AG09319 (cell line): ENCODE measurements around the gene GPR83.

Experiments
- DNase-seq: peaks from one replicate; pipeline ENCODE4 v3.0.0-alpha.2; 2010; ENCODE audit warnings: low read depth; ENCODE audit errors: extremely low read depth
- TF ChIP-seq, protein P1 (sequence below): IDR thresholded peaks from 2 replicates; pipeline ENCODE4 v1.5.1; 2011; ENCODE audit warnings: low read depth, mild to moderate bottlenecking, inconsistent platforms, low read length, moderate library complexity

Gene GPR83

DNA sequence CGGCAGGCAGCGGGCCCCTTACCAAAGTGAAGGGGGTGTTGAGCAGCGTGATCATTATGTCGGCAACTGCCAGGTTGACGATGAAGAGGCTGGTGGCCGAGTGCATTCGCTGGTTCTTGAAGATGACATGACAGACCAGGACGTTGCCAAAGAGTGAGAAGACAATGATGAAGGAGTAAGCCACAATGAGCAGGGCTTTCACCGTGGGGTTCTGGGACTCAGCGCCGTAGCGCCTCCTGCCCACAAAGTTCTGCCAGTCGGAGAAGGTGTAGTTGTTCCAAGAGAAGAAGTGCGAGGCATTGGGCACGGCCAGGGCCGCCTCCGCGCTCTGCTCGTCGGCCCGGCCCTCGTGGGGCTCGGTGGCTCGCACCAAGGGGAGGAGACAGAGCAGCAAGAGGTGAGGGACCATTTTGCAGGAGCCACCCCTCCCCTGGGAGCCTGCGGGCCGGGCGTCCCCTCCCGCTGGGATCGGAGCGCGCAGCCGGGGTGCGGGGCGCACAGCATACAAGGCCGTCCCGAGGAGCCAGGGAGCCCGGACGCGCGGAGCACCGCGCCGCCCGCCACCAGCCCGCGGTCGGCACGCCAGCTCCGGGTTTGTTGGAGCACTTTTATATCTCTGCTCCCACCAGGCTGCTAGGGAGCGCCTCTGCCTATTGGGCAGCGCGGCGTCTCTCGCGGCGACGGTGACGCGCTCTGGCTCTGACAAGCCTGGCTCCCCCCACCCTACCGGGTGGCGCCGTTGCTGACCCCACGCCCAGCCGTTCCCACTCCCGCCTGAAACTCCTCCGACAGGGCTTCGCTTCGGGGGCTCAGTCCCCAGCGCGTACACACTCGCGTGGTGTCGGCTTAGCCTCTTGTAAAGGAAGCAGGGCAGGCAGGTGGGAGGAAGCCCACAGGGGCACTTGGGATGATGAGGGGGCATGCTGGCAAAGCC lies at the start of gene GPR83:
Gene GPR83, minus strand, starts transcription at position 581 of the 934 bp plus-strand sequence. Its CDS starts 172 bp downstream, at position 409.
- TF ChIP-seq, protein P1, sequence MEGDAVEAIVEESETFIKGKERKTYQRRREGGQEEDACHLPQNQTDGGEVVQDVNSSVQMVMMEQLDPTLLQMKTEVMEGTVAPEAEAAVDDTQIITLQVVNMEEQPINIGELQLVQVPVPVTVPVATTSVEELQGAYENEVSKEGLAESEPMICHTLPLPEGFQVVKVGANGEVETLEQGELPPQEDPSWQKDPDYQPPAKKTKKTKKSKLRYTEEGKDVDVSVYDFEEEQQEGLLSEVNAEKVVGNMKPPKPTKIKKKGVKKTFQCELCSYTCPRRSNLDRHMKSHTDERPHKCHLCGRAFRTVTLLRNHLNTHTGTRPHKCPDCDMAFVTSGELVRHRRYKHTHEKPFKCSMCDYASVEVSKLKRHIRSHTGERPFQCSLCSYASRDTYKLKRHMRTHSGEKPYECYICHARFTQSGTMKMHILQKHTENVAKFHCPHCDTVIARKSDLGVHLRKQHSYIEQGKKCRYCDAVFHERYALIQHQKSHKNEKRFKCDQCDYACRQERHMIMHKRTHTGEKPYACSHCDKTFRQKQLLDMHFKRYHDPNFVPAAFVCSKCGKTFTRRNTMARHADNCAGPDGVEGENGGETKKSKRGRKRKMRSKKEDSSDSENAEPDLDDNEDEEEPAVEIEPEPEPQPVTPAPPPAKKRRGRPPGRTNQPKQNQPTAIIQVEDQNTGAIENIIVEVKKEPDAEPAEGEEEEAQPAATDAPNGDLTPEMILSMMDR = no peak
- no peak for DNase-seq

DNA sequence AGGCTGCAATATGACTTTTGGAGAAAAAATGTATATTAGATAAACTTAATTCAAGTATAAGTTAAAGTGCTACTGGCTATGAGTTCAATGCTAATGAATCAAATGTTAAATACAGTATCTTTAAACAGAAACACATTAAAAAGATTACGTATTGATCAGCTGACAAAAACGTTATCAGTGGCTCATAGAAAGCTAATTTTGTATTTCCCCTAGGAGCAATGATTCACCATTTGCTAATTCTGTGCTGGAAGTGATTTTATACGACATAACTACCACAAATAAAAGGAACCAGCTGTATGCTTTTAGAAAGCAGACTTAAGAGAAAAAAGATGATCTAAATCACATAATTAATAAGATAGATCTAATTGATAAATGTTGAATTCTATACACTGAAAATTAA lies 48.8 kb upstream of the GPR83 start:
- peak; percentile 1 for DNase-seq
- TF ChIP-seq, protein P1 = no peak

DNA sequence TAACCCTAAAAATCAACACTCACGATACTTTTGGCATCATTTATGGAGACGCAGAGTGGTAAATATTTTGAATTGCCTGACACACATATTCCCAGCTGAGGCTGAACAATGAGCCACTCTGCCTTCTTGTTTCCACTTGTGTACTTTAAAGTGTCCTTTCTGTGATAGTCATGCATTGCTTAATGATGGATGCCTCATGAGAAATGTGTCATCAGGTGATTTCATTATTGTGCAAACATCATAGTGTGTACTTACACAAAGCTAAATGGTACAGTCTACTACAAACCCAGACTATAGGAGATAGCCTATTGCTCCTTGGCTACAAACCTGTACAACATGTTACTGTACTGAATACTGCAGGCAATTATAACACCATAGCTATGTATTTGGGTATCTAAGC lies 48.2 kb upstream of the GPR83 start:
- peak; percentile 25 for DNase-seq

DNA sequence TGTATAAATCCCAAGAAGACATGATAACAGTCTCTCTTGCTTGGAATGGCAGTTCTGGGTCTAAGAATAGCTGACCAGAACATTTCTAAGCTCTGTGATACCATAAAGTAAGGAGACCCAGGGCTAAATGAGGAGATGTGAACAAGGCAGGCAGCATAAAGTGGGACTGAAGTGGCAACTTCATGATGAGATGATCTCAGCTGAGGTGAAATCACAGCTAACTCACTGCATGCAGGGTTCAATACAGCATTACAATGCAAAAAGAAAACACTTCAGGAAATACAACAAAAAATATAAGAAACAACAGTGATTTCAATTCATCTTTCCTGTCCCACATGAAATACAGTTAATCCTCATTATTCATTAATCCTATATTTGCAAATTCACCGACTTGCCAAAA lies 47.8 kb upstream of the GPR83 start:
- TF ChIP-seq, protein P1 = no peak
- DNase-seq = no peak

More for the DNA sequence above, 48.2 kb upstream of the GPR83 start:
- TF ChIP-seq, protein P1 = no peak

DNA sequence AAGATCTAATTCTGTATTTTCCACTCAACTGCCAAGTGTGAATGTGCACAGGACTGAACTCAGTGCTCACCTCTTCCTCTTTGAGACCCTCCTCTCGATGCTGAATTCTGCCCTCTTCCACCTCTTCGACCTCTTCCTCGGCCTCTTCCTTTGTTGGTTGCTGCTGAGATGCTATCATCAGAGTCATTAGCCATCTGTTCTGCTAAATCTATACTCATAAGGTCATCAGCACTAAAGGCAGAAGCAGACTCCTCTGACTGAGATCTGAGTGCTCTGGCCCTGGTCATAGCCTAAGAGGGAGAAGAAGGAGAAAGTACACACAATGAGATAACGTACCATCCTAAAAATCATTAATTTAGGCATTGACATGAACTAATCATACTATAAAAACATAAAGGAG lies 45.9 kb upstream of the GPR83 start:
- TF ChIP-seq, protein P1 = no peak
- no peak for DNase-seq

DNA sequence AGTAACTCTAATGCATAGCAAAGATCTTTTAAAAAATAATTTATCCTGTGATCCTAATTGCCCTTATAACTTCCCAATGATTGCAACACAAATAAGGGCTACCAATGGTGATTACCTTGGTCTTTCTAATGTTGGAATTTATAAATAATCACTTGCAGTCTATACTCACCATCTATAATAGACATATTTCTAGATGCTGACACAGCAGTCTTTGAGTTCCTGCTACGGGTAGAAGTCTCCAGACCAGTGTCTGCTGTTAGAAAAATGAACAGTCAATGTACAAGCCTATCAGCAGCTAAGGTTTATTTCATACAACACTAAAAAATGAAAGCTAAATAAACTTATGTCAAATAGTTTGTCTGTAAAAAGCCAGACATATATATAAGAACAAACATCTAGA lies 44.4 kb upstream of the GPR83 start:
- no peak for DNase-seq

DNA sequence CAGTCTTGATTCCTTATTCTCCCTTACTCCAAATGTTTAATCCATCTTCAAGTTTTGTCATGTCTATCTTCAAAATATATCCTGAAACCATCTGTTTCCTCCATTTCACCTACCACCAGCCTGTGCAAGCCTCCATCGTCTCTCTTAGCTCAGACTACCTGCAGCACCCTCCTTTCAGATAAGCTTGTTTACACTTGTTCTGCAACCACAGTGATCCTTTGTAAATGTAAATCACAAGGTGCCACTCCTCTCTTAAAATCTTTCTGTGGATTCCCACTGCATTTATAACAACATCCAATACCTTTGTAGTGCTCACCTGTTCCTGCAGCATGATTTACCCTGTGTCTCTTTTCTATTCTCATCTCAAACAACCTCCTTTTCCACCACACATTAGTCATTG lies 31.8 kb upstream of the GPR83 start:
- no peak for DNase-seq
- TF ChIP-seq, protein P1 = no peak

More for the DNA sequence above, 44.4 kb upstream of the GPR83 start:
- TF ChIP-seq, protein P1 = no peak
